AG04450 (cell line): ENCODE measurements around the gene OR2A2. TPM values are rescaled to one million over a fixed set of nuclear protein-coding genes. Genes with fewer than 3 reads are reported as not detected.
"Not testable (repeated sequence)": the region's sequence is repeated elsewhere in the genome, so short reads cannot be mapped to it uniquely, and the experiment has no call there.

Source experiments
- CTCF ChIA-PET: fragments of 300-600, 350-600 bp; formaldehyde crosslinking; extraction: SDS; loops from one replicate; lab custom pipeline; 2022; ENCODE audit warnings: antibody characterized with exemption, inconsistent platforms; lab: Charles Lee
- POLR2A ChIA-PET: fragments of 350-600 bp; formaldehyde crosslinking; extraction: SDS; loops from one replicate; lab custom pipeline; 2021; ENCODE audit warnings: antibody characterized with exemption, inconsistent platforms; lab: Yijun Ruan, JAX
- DNase-seq: peaks from one replicate; pipeline ENCODE4 v3.0.0-alpha.2; 2011; ENCODE audit warnings: low read depth, low spot score
- H3K27ac ChIP-seq: one replicate; pipeline ENCODE4 v1.5.1; 2012; ENCODE audit warnings: low read depth, low read length, control low read depth
- H3K27me3 ChIP-seq: one replicate; pipeline ENCODE4 v1.6.0; 2012; ENCODE audit warnings: low read length; ENCODE audit not compliant: control insufficient read depth, insufficient read depth
- H3K4me3 ChIP-seq: 2 replicates; pipeline ENCODE4 v1.5.1; 2011; ENCODE audit warnings: mild to moderate bottlenecking, low read depth, low read length, control low read depth
- H3K9me3 ChIP-seq: 2 replicates; pipeline ENCODE4 v1.5.1; 2012; ENCODE audit warnings: low read length; ENCODE audit not compliant: control insufficient read depth, insufficient read depth
- polyA plus RNA-seq: library from polyadenylated mRNA; depleted of rRNA; stranded (reverse); fragments of >200 nt; gene quantifications from 2 replicates; pipeline ENCODE4 v1.2.3, GENCODE V29; 2011
- TF ChIP-seq, protein P1 (sequence below): IDR thresholded peaks from 2 replicates; pipeline ENCODE4 v1.5.1; 2011; ENCODE audit warnings: low read depth, low read length, control low read depth, inconsistent platforms

The OR2A2 gene
- polyA plus RNA-seq, 1 experiment: not detected

DNA sequence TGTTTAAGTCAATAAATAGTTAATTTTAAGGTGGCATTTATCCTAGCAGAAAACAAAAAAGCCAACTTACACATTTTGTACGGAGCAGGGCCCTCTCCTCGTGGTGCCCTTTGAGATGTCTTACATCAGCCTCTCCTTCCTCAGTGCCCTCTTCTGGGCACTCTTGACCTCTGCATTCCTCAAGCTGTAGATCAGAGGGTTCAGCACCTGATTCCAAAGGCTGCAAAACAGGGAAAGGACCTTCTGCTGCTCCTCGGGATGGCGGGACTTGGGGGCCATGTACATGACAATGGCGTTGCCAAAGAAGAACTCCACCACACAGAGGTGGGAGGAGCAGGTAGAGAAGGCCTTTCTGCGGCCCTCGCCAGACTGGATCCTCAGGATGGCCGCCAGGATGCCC, 9.0 kb downstream of the OR2A2 start:
- POLR2A ChIA-PET: no interaction called here
- no peaks in the 10 kb centered on the region for H3K9me3 ChIP-seq
- H3K27me3 ChIP-seq: no peaks in the 10 kb centered on the region
- TF ChIP-seq, protein P1, sequence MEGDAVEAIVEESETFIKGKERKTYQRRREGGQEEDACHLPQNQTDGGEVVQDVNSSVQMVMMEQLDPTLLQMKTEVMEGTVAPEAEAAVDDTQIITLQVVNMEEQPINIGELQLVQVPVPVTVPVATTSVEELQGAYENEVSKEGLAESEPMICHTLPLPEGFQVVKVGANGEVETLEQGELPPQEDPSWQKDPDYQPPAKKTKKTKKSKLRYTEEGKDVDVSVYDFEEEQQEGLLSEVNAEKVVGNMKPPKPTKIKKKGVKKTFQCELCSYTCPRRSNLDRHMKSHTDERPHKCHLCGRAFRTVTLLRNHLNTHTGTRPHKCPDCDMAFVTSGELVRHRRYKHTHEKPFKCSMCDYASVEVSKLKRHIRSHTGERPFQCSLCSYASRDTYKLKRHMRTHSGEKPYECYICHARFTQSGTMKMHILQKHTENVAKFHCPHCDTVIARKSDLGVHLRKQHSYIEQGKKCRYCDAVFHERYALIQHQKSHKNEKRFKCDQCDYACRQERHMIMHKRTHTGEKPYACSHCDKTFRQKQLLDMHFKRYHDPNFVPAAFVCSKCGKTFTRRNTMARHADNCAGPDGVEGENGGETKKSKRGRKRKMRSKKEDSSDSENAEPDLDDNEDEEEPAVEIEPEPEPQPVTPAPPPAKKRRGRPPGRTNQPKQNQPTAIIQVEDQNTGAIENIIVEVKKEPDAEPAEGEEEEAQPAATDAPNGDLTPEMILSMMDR: no peak
- DNase-seq: no peak
- CTCF ChIA-PET: no interaction called here
- H3K4me3 ChIP-seq: no peak overlapping the region
- no peak overlapping the region for H3K27ac ChIP-seq

DNA sequence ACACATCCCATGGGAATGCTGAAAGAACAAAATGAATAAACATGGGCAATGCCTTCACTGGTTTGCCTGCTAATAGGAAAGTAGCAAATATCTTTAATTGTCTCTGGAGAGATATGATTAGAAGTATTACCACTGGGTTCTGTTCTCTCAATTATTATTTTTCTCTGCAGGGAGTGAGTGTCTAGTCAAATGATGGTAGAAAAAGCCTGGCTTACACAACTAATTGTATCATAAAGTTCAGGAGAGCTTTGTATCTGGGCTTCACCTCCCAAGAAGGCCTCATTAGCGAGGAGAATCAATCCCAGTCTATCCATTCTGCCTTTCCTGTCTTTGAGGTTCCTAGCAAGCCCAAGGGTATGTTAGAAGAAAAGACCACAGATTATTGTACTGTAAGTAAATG, 13.5 kb downstream of the OR2A2 start, which contains the start of gene OR2A14:
TSS of gene OR2A14 (plus strand) at position 301 of the 400 bp plus-strand sequence. CDS start 5,937 bp downstream, outside the sequence.
- no peak within 1 kb of the TSS for H3K27ac ChIP-seq
- H3K4me3 ChIP-seq: no peak within 1 kb of the TSS
- TF ChIP-seq, protein P1: no peak
- ChIA-PET POLR2A (no interaction called here), CTCF (interaction anchor here (0.6 kb wide), 1 partner anchor 560 kb away, joined by 6 read pairs; no protein-coding TSS in a partner anchor)
- H3K9me3 ChIP-seq: no peaks in the 10 kb centered on the region
- H3K27me3 ChIP-seq: no peaks in the 10 kb centered on the region
- no peak for DNase-seq

DNA sequence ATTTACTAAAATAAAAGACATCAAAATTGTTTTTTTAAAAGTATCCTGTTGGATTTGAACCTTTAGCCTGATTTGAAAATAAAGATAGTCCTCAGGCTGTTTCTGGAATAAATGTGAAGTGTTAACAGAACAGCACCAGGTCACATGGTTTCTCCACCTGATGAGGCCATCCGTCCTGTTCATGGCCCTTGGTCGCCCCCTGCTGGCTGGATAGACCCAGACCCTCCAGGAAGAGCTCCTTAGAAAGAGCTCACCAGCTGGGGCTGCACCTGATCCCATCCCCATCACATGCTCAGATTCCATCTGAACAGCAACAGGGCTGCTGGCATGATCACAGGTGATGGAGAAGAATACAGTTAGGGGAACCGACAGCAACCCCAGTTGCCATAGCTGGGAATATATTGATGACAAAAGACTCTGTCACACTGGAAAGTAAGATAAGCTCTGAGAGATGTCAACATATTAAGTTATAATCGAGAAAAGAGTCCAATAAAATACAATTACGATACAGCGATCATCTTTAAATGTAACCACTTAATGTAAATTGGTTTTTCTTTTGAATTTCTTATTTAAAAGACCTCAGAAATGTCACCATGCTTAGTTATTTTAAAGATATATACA, 18.4 kb downstream of the OR2A2 start:
- peak; percentile 24 for DNase-seq
- Histone ChIP-seq H3K9me3 (no peaks in the 10 kb centered on the region), H3K27me3 (no peaks in the 10 kb centered on the region), H3K4me3 (no peak overlapping the region), H3K27ac (no peak overlapping the region)
- POLR2A ChIA-PET: no interaction called here
- CTCF ChIA-PET: interaction anchor here (0.6 to 1.6 kb wide), 21 partner anchors 8 to 395 kb away, joined by 3 to 24 read pairs (median 4); partner anchors contain the start of gene OR2A2
- TF ChIP-seq, protein P1: peak; percentile 85

DNA sequence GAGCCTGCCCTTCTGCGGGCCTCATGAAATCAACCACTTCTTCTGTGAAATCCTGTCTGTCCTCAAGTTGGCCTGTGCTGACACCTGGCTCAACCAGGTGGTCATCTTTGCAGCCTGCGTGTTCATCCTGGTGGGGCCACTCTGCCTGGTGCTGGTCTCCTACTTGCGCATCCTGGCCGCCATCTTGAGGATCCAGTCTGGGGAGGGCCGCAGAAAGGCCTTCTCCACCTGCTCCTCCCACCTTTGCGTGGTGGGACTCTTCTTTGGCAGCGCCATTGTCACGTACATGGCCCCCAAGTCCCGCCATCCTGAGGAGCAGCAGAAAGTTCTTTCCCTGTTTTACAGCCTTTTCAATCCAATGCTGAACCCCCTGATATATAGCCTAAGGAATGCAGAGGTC, 20.2 kb downstream of the OR2A2 start:
- H3K27me3 ChIP-seq, CTCF ChIA-PET, POLR2A ChIA-PET, H3K9me3 ChIP-seq, DNase-seq, H3K27ac ChIP-seq, H3K4me3 ChIP-seq: not testable (repeated sequence)

DNA sequence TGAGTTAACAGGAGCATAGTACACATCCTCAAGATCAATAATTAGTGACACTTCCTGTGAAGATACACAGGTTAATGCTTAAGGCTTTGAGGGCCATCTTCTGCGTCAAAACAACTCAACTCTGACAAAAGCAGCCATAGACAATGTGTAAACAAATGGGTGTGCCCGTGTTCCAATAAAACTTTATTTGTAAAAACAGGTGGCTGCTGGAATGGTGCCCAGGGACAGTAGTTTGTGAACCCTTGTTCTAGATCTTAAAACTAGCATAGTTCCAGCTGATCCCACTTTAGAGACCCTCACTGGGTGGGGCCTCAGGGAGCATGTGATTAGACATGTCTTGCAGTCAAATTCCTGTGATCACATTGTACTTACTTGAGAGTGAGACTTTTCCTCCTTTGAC, 21.3 kb downstream of the OR2A2 start:
- ChIA-PET POLR2A (no interaction called here), CTCF (no interaction called here)
- Histone ChIP-seq H3K27me3 (no peaks in the 10 kb centered on the region), H3K27ac (no peak overlapping the region), H3K9me3 (no peaks in the 10 kb centered on the region), H3K4me3 (no peak overlapping the region)
- TF ChIP-seq, protein P1: no peak
- no peak for DNase-seq
